RWPE1 (cell line): ENCODE data around the gene RAI14.

Experiments
- CTCF ChIA-PET: fragments of 350-600 bp; sonication (Branson Sonifier 250); formaldehyde crosslinking; extraction: SDS; loops from one replicate; lab custom pipeline; 2021; lab: Yijun Ruan, JAX
- POLR2A ChIA-PET: fragments of 400-600 bp; formaldehyde crosslinking; extraction: SDS; loops from one replicate; lab custom pipeline; 2020; ENCODE audit warnings: antibody characterized with exemption; ENCODE audit not compliant: low non-redundant PET; lab: Yijun Ruan, JAX
- DNase-seq: peaks from one replicate; pipeline ENCODE4 v3.0.0; 2012; ENCODE audit warnings: low spot score
- H3K27ac ChIP-seq: fragments of 450-650 bp; 2 replicates; pipeline ENCODE4 v1.5.1; 2017
- TF ChIP-seq, protein P1 (sequence below): fragments of 450-650 bp; conservative IDR thresholded peaks from 2 replicates; pipeline ENCODE4 v1.5.1; 2017; ENCODE audit warnings: low read depth, mild to moderate bottlenecking

The RAI14 gene

DNA sequence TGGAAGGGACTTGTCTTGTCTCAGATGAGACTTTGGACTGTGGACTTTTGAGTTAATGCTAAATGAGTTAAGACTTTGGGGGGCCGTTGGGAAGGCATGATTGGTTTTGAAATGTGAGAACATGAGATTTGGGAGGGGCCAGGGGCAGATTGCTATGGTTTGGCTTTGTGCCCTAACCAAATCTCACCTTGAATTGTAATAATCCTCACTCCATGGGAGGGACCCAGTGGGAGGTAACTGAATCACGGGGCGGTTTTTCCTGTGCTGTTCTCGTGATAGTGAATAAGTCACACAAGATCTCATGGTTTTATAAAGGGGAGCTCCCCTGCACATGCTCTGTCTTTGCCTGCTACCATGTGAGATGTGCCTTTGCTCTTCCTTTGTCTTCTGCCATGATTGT, 72.1 kb downstream of the RAI14 start:
- POLR2A ChIA-PET = no interaction called here
- H3K27ac ChIP-seq = no peak overlapping the region
- DNase-seq = no peak
- TF ChIP-seq, protein P1, sequence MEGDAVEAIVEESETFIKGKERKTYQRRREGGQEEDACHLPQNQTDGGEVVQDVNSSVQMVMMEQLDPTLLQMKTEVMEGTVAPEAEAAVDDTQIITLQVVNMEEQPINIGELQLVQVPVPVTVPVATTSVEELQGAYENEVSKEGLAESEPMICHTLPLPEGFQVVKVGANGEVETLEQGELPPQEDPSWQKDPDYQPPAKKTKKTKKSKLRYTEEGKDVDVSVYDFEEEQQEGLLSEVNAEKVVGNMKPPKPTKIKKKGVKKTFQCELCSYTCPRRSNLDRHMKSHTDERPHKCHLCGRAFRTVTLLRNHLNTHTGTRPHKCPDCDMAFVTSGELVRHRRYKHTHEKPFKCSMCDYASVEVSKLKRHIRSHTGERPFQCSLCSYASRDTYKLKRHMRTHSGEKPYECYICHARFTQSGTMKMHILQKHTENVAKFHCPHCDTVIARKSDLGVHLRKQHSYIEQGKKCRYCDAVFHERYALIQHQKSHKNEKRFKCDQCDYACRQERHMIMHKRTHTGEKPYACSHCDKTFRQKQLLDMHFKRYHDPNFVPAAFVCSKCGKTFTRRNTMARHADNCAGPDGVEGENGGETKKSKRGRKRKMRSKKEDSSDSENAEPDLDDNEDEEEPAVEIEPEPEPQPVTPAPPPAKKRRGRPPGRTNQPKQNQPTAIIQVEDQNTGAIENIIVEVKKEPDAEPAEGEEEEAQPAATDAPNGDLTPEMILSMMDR = no peak
- CTCF ChIA-PET = no interaction called here

DNA sequence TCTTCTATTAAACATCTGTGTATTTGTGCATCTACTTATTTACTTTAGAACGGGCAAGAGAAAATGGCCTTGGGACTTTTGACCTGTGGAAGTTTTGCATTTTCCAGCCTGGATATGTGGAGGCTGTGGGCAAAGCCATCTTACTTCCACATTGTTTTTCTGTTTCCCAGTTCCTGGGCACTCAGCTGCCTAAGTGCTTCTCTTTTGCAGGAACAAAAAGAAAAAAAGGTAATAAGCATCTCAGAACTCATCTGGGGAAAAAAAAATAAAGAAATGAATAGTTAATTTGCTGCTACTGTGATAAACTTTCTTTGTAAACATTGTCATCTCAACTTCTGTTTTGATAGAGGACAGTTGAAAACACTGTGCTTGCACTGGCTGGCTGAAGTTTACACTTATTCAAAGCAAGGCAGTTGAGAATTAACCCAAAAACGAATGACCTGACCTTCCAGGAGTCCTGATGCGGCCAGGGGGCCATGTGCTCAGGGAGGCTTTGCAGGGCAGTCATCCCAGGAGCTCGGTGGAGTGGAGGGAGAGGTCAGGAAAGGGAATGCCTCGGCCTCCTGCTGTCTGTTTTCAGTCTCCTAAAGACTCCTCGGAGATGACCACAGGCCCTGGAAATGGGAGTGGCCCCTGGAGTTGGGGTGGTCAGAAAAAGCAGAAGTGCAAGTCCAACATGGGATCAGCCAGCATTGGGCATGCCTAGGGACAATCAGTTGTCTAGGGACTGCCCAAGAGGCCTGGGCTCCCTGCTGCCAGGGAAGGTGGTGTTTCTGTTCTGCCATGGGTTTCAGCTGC, 75.5 kb downstream of the RAI14 start:
- TF ChIP-seq, protein P1 = no peak
- ChIA-PET CTCF (no interaction called here), POLR2A (no interaction called here)
- no peak overlapping the region for H3K27ac ChIP-seq
- DNase-seq = no peak

DNA sequence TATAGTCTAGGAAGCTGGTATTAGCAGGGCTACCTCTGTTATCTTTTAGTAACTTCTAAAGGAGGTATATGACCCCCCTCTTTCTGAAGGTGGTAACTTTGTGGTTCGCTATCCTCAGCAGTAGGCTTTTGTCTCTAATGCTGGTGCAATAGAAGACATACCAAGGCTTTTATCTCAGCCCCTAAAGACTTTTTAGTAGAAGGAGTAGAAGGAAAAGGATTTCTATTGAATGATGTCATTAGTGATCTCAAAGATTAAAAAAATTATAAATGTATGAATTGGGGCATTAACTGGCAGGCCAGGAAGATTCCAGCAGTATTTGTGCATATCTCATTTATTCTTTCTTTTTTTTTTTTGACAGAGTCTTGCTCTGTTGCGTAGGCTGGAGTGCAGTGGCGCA, 78.2 kb downstream of the RAI14 start:
- ChIA-PET POLR2A (no interaction called here), CTCF (interaction anchor here (0.6 kb wide), 1 partner anchor 269 kb away, joined by 4 read pairs; no protein-coding TSS in a partner anchor)
- no peak for DNase-seq
- TF ChIP-seq, protein P1 = no peak
- no peak overlapping the region for H3K27ac ChIP-seq

DNA sequence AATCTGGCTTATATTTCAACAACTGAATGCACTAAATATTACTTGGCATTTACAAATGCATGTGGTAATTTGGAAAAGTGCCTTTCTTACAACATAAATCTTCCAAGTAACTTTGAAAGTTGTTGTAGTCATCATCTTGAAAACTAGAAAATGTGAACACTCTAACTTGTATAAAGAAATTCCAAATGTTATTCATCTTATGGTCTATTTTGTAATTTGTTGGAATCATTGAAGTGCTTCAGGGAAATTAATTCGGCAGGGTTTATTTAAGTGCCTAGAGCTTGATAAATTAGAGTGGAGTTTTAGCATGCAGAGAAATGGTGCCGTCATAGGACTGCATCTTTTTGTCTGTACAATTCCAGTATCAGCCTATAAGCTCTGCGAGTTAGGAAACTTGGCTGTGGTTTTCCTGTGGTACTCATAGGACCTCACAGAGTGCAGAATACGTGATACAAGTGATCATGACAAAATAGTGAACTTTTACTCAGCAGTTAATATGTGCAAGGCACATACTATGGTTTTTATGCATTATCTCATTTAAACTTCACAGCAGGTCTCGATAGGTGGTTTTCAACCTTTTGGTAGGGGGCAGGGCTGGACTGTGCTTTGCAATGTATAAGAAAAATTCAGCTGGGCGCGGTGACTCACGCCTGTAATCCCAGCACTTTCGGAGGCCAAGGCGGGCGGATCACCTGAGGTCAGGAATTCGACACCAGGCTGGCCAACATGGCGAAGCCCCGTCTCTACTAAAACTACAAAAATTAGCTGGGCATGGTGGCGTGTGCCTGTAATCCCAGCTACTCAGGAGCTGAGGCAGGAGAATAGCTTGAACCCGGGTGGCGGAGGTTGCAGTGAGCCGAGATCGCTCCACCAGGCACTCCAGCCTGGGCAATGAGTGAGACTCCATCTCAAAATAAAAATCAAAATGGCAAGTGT, 79.6 kb downstream of the RAI14 start:
- no peak overlapping the region; the same call in 1 of the 2 replicates for H3K27ac ChIP-seq
- ChIA-PET POLR2A (no interaction called here), CTCF (interaction anchor here (0.7 kb wide), 1 partner anchor 990 kb away, joined by 4 read pairs; no protein-coding TSS in a partner anchor)
- TF ChIP-seq, protein P1 = no peak
- DNase-seq = no peak

DNA sequence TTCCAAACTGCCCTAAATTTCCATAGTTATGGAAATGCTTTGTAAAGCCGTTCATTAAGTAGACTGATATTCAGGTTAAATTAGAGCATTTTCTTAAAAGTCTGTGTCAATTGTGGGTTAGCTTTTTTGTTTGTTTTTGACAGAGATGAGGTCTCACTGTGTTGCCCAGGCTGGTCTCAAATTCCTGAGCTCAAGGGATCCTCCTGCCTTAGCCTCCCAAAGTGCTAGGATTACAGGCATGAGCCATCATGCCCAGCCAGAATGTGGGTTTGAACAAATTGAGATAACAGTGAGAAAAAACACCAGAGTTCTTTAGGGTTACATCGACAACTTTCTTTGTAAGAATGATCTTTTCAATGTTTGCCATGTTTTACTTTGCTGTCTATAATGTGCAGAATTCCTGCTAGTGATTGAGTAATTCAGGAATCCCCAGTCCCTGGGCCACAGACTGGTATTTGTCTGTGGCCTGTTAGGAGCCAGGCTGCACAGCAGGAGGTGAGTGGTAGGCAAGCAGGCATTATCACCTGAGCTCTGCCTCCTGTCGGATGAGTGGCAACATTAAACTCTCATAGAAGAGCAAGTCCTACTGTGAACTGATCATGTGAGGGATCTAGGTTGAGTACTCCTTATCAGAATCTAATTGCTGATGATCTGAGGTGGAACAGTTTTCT, 80.5 kb downstream of the RAI14 start:
- CTCF ChIA-PET = interaction anchor here (0.7 to 1.0 kb wide), 2 partner anchors 267 to 989 kb away, joined by 3 to 4 read pairs; no protein-coding TSS in a partner anchor
- H3K27ac ChIP-seq = no peak overlapping the region
- no peak for DNase-seq
- POLR2A ChIA-PET = no interaction called here
- TF ChIP-seq, protein P1 = no peak

DNA sequence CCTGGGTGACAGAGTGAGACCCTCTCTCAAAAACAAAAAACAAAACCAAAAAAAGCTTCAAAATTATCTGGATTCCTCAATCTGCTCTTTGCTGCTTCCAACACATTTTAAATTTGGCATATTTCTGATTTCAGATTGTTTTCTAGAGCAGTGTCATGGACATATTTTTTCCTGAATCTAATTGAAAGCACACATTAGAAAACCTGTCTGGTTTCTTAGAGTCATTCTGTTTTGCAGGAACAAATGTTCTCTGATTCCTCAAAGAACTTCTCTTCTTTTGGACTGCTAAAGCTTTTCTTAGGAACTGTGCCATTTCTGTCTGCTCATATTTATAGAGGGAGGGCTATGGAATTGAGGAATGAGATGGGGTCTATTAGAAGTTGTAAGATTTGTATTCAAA, 81.6 kb downstream of the RAI14 start:
- ChIA-PET POLR2A (no interaction called here), CTCF (interaction anchor here (0.6 to 1.0 kb wide), 3 partner anchors 29 to 266 kb away, joined by 3 to 6 read pairs (median 3); no protein-coding TSS in a partner anchor)
- DNase-seq = no peak
- TF ChIP-seq, protein P1 = no peak
- no peak overlapping the region for H3K27ac ChIP-seq
